GM19452 (cell line): ENCODE data around the gene OR56B1.
"Not testable (repeated sequence)": the region's sequence is repeated elsewhere in the genome, so short reads cannot be mapped to it uniquely, and the experiment has no call there.

Experiments used
- ATAC-seq: cut with Tn5 transposase; IDR thresholded peaks from one replicate; pipeline ENCODE4 v1.9.1; 2021; ENCODE audit not compliant: unreplicated experiment

Gene OR56B1

DNA sequence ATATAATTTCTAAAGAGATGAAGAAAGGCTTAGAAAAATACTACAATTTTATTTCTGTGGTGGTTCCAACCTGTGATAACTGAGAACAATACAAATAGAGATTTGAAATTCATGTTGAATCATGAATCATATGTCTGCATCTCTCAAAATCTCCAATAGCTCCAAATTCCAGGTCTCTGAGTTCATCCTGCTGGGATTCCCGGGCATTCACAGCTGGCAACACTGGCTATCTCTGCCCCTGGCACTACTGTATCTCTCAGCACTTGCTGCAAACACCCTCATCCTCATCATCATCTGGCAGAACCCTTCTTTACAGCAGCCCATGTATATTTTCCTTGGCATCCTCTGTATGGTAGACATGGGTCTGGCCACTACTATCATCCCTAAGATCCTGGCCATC lies at the start of gene OR56B1:
Gene OR56B1, plus strand, starts transcription at position 53 of the 400 bp plus-strand sequence. Its CDS starts 69 bp downstream, at position 122.
- no peak for ATAC-seq

DNA sequence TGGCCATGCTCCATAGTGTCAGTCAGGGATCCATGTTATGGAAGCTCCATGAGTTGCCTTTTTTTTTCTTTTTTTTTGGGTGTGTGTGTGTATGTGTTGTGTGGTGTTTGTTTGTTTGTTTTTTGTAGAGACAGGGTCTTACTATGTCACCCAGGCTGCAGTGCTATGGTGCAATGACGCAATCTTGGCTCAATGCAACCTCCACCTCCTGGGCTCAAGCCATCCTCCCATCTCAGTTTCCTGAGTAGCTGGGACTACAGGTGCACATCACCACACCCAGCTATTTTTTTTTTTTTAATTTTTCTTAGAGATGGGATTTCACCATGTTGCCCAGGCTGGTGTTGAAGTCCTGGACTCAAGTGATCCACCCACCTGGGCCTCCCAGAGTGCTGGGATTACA lies 47.8 kb upstream of the OR56B1 start:
- ATAC-seq = no peak

DNA sequence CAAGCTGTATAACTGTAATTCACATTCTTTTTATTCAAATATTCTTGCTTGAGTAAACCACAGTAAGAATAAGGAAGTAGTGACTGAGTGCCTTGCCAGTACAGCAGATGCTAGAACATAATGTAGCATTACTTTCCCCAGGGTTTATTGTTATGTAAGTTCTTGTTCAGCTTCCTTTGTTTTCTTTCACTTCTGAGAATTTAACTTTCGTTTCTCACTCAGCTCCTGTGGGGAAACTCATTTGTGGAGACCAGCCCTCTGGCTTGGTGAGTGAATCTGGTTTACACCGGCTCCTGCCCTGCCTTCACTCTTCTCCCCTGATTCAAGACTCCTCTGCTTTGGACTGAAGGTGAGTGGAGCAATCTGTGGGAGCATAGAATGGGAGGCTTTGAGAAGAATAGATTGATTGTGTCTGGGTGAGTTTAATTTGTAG lies 46.7 kb upstream of the OR56B1 start, which contains the start of gene TRIM22:
Gene TRIM22, plus strand, starts transcription at position 240 of the 433 bp plus-strand sequence. CDS start 6,443 bp downstream, outside the sequence.
- peak; percentile 73 for ATAC-seq

- ATAC-seq = no peak
Measured at GRCh38 chr11:5690216-5690615, 46.0 kb upstream of the OR56B1 start.

GRCh38 chr11:5690736-5691135 lies 45.5 kb upstream of the OR56B1 start:
- no peak for ATAC-seq

DNA sequence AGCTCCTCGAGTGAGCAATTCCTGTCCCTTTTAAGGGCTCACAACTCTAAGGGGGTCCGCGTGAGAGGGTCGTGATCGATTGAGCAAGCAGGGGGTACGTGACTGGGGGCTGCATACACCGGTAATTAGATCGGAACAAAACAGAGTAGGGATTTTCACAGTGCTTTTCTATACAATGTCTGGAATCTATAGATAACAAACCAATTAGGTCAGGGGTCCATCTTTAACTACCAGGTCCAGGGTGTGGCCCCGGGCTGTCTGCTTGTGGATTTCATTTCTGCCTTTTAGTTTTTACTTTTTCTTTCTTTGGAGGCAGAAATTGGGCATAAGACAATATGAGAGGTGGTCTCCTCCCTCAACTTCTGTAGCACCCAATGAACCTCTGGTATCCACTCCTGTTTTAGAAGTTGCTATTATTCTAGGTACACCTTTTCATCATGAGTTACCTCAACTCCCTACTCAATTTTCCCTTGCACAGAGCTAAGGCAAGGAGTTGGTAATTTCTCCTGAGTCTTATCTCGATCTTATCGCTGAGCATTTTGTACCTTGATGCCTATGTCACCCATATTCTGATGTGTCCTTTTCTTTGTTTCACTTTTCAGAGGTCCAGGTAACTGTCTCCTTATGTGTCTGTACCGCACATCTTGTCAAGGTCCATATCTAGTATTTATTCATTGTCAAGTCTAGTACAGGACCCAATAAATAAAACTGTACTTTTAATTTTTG lies 44.8 kb upstream of the OR56B1 start:
- ATAC-seq = not testable (repeated sequence)

DNA sequence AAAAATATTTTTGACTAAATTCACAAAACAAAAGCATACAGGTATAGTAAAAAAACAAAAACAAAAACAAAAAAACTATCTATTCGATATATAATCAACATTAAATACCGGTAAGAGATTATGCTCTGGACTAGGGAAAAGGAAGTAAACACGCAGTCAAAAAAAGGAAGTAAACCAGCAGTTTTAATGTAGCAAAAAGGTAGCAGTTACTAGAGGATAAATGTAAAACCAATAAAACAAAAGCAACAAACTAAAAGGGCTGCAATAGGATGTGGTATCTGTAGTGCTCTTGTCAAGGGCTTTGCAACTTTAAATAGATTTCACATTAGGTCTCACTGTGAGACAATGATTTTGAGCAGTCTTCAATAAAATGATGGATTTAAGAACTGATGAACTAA lies 44.3 kb upstream of the OR56B1 start:
- ATAC-seq = no peak

DNA sequence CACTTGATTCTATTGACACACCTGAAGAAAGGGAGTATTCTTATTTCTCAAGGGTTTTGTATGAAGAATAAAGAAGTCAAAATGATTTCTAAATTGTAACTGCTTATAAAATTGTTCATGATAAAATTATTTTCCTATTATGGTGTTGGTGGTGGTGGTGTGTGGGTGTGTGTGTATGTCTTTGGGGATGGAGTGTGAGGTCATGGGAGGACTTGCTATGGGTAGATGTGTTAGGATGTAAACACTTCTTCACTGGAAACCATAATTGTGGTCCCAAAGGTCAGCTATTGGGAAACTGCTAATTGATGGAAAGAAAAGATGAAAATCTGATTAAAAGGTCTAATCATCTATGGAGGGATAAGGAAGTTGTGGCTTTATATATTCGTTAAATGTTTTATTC lies 41.6 kb upstream of the OR56B1 start:
- ATAC-seq = no peak

- ATAC-seq = no peak
Measured at GRCh38 chr11:5695580-5695979, 40.7 kb upstream of the OR56B1 start.

DNA sequence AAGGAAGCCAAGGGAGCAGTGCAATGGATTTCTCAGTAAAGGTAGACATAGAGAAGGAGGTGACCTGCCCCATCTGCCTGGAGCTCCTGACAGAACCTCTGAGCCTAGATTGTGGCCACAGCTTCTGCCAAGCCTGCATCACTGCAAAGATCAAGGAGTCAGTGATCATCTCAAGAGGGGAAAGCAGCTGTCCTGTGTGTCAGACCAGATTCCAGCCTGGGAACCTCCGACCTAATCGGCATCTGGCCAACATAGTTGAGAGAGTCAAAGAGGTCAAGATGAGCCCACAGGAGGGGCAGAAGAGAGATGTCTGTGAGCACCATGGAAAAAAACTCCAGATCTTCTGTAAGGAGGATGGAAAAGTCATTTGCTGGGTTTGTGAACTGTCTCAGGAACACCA lies 40.0 kb upstream of the OR56B1 start:
- ATAC-seq = no peak

DNA sequence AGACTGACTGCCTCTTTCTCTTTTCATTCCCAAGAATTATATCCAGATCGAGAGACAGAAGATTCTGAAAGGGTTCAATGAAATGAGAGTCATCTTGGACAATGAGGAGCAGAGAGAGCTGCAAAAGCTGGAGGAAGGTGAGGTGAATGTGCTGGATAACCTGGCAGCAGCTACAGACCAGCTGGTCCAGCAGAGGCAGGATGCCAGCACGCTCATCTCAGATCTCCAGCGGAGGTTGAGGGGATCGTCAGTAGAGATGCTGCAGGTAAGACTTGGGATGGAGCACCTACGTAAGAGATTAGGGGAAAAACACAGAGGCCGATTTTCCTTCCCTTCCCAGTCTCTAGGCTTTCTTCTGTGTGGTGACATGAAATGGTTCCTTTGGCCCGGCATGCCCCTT lies 38.0 kb upstream of the OR56B1 start:
- ATAC-seq = no peak

GRCh38 chr11:5700421-5701054 lies 35.7 kb upstream of the OR56B1 start:
- no peak for ATAC-seq

- no peak for ATAC-seq
Measured at GRCh38 chr11:5701055-5701577, 35.1 kb upstream of the OR56B1 start.

DNA sequence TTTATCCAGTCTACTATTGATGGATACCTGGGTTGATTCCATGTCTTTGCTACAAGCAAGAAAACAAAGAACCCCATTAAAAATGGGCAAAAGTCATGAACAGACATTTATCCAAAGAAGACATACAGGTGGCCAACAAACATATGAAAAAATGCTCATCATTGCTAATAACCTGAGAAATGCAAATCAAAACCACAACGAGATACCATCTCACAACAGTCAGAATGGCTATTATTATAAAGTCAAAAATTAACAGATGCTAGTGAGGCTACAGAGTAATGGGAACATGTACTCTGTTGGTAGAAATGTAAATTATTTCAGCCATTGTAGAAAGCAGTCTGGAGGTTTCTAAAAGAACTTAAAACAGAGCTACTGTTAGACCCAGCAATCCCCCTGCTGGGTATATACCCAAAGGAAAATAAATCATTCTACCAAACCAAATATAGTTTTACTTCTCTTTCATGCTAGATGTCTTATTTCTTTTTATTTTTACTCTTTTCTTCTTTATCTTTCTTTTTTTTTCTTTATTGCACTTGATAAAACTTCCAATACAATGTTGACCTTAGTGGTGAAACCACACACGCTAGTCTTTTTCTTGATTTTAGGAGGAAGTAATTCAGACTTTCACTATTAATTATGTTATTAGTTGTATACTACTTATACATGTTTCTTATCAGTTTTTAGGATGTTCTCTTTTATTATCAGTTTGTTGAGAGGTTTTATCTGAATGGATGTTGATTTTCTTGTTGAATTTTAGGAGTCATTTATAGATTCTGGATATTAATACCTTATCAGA lies 32.3 kb upstream of the OR56B1 start:
- peak; percentile 74 for ATAC-seq

- no peak for ATAC-seq
Measured at GRCh38 chr11:5705688-5706087, 30.6 kb upstream of the OR56B1 start.

- no peak for ATAC-seq
Measured at GRCh38 chr11:5712507-5712906, 23.7 kb upstream of the OR56B1 start.

GRCh38 chr11:5713695-5714094 lies 22.6 kb upstream of the OR56B1 start:
- ATAC-seq = no peak

- not testable (repeated sequence) for ATAC-seq
Measured at GRCh38 chr11:5716518-5716917, 19.7 kb upstream of the OR56B1 start.

GRCh38 chr11:5719703-5720495 lies 16.3 kb upstream of the OR56B1 start:
- ATAC-seq = no peak

GRCh38 chr11:5722622-5723021 lies 13.6 kb upstream of the OR56B1 start:
- no peak for ATAC-seq

- ATAC-seq = no peak
Measured at GRCh38 chr11:5726351-5726750, 9.9 kb upstream of the OR56B1 start.
